GM21360 (cell line): ENCODE data around the gene SEC14L5.

Source experiments
- ATAC-seq: cut with Tn5 transposase; IDR thresholded peaks from one replicate; pipeline ENCODE4 v1.9.1; 2021; ENCODE audit warnings: mild to moderate bottlenecking, moderate library complexity; ENCODE audit not compliant: unreplicated experiment

Gene SEC14L5

DNA sequence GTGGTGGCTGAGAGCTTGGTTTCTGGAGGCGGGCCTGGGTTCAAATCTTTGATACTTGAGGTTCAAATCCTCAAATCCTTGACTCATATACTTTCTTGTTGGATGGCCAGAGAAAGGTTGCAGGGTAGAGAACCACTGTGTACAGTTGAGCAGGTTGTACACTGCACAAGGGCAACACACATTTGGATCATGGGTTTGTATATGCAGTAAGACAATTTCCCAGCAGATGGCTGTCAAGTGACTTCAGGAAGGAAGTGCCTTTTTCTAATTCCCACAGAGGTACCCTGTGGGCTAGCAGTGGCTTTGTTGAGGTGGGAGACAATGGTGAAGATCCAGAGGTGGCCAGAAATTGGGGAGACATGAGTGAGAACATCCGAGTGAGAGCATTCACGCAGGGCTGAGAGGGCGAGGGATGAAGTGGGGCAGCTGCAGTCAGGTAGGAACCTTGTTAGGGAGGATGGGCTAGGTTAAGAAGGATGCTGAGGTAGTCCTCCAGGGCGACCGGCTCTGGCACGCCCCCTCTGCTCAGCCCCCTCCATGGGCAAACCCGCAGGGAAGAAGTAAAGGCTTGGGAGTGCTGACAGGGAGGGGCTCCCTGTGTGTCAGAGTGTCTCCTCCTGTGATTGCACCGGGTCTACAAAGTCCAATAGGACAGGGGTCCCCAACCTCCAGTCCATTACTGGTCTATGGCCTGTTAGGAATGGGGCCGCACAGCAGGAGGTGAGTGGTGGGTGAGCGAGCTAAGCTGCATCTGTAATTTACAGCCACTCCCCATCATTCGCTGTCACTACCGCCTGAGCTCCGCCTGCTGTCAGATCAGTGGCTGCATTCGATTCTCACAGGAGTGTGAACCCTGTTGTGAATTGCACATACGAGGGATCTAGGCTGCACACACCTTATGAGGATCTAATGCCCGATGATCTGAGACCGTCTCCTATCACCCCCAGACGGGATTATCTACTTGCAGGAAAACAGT is 104.9 kb downstream of the SEC14L5 start:
- no peak for ATAC-seq

DNA sequence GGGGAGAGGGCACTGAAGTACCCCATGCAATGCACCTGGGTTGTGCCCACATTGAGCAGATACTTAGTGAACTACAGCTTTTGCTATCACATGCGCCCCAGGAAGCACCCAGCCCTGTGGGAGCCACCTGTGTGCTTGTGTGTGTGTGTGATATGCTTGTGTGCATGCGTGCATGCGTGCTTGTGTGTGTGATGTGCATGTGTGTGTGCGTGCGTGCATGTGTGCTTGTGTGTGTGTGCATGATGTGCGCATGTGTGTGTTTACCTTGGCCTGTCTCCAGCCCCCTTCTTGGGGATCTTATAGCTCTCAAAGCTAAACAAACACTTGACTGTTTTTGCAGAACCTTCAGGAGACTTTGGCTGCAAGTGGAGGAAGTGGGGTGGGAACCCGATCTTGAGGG is 106.8 kb downstream of the SEC14L5 start:
- ATAC-seq = no peak

DNA sequence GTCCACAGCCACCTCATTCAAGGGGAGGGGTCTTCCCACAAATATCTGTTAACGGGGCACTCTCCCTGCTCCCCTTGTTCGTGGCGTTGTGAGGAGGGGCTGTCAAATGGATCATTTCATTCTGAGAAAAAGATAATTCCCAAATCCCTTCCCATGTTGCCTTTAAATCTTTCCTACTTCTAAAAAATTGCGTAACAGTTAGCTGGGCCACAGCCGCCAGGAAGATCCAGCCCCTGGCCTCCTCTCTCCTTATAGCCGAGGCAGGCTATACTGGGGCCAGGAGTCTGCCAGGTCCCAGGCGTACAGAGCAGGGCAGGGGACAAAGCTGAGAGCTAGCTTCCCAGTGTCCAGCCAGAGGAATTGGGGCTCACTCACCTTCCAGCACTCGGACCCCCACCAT is 107.2 kb downstream of the SEC14L5 start:
- ATAC-seq = no peak

DNA sequence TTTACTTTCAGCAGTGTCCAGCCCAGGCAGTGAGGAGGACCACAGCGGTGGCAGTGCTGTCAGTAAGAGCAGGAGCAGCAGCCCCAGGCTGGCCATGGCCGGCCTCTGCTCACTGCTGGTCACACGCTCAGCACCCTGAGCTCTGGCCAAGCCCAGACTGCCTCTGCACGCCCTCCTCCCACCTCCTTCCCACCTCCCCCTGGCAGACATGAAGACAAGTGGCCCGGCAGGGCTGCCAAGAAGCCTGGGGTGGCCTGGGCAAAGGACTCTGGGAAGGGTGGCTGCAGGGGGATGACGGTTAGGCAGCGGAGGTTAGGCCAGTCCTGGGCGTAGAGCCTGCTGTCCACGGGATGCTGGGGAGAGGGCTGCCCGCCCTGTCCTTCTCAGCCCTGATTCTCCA is 107.7 kb downstream of the SEC14L5 start, which contains the start of gene C16orf89:
C16orf89 (minus strand) TSS at position 144 of the 400 bp plus-strand sequence; CDS start at position 96, 48 bp downstream.
- no peak for ATAC-seq

DNA sequence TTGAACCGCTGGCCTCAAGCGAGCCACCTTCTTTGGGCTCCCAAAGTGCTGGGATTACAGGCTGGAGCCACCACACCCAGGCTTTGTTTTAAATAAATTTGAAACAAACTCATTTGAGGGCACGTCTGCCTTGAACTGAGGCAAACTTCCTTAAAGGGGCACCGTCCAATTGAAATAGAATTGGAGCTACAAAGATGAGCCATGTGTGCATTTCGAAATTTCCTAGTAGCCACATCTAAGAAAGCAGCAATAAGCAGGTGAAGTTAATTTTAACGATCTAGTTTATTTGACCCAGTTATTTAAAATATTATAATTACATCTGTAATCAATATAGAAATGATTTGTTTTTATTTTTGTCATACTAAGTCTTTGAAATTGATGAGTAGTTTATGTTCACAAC is 108.4 kb downstream of the SEC14L5 start:
- ATAC-seq = no peak
